ENCODE data around the gene ABCA13.

The ABCA13 gene

GRCh38 chr7:48658138-48658537 lies 486.9 kb downstream of the ABCA13 start:
- no peak for DNase-seq (ENCODE audit: low read depth in 1 of 2, low spot score in 1 of 2)
- H3K27me3 ChIP-seq (ENCODE audit: insufficient read depth, poor library complexity, severe bottlenecking), result no peaks in the 10 kb centered on the region
- TF ChIP-seq POLR2AphosphoS5 (IDR thresholded peaks at IDR 0.05; ENCODE audit: low read depth) (no peak), SPI1 (IDR thresholded peaks at IDR 0.05; ENCODE audit: borderline replicate concordance, low read depth) (no peak), GABPA (IDR thresholded peaks at IDR 0.05; ENCODE audit: low read depth) (no peak), CTCF (IDR thresholded peaks at IDR 0.05; ENCODE audit: insufficient read depth, low read length) (no peak), REST (IDR thresholded peaks at IDR 0.05; ENCODE audit: insufficient replicate concordance, low read depth) (no peak)
- no peak overlapping the region for H3K27ac ChIP-seq (replicated peaks)
- no peak overlapping the region for H3K4me3 ChIP-seq (replicated peaks; ENCODE audit: insufficient read depth, low read length)

GRCh38 chr7:48660306-48660870 lies 489.1 kb downstream of the ABCA13 start:
- TF ChIP-seq SPI1 (IDR thresholded peaks at IDR 0.05; ENCODE audit: borderline replicate concordance, low read depth) (no peak), CTCF (IDR thresholded peaks at IDR 0.05; ENCODE audit: insufficient read depth, low read length) (no peak), REST (IDR thresholded peaks at IDR 0.05; ENCODE audit: insufficient replicate concordance, low read depth) (no peak), POLR2AphosphoS5 (IDR thresholded peaks at IDR 0.05; ENCODE audit: low read depth) (no peak), GABPA (IDR thresholded peaks at IDR 0.05; ENCODE audit: low read depth) (no peak)
- no peaks in the 10 kb centered on the region for H3K27me3 ChIP-seq (ENCODE audit: insufficient read depth, poor library complexity, severe bottlenecking)
- DNase-seq (ENCODE audit: low read depth in 1 of 2, low spot score in 1 of 2), result no peak
- H3K27ac ChIP-seq (replicated peaks), result no peak overlapping the region
- H3K4me3 ChIP-seq (replicated peaks; ENCODE audit: insufficient read depth, low read length), result no peak overlapping the region

GRCh38 chr7:48664241-48664640 lies 493.0 kb downstream of the ABCA13 start:
- no peak for DNase-seq (ENCODE audit: low read depth in 1 of 2, low spot score in 1 of 2)
- Histone ChIP-seq H3K27me3 (ENCODE audit: insufficient read depth, poor library complexity, severe bottlenecking) (no peaks in the 10 kb centered on the region), H3K27ac (replicated peaks) (no peak overlapping the region), H3K4me3 (replicated peaks; ENCODE audit: insufficient read depth, low read length) (no peak overlapping the region)
- TF ChIP-seq GABPA (IDR thresholded peaks at IDR 0.05; ENCODE audit: low read depth), result no peak
- TF ChIP-seq REST (IDR thresholded peaks at IDR 0.05; ENCODE audit: insufficient replicate concordance, low read depth), result no peak
- TF ChIP-seq CTCF (IDR thresholded peaks at IDR 0.05; ENCODE audit: insufficient read depth, low read length), result no peak
- no peak for TF ChIP-seq SPI1 (IDR thresholded peaks at IDR 0.05; ENCODE audit: borderline replicate concordance, low read depth)
- TF ChIP-seq POLR2AphosphoS5 (IDR thresholded peaks at IDR 0.05; ENCODE audit: low read depth), result no peak
